MM.1S (cell line): ENCODE data around the gene PKD1L1.

Experiments
- DNase-seq: peaks from one replicate; pipeline ENCODE4 v3.0.0-alpha.2; 2015
- H2AFZ ChIP-seq: fragments of 300-600 bp; sonication (generic); 2 replicates; pipeline ENCODE4 v1.6.0; 2016; ENCODE audit warnings: antibody characterized with exemption, low read length
- H3F3A ChIP-seq: fragments of 300-600 bp; sonication (generic); 2 replicates; pipeline ENCODE4 v1.6.1; 2016; ENCODE audit warnings: mild to moderate bottlenecking, antibody characterized with exemption, low read length, moderate library complexity, mixed read lengths; ENCODE audit not compliant: insufficient read depth
- H3K27ac ChIP-seq: fragments of 300-600 bp; sonication (generic); 2 replicates; pipeline ENCODE4 v1.5.1; 2016; ENCODE audit warnings: mild to moderate bottlenecking, low read length
- H3K27me3 ChIP-seq: fragments of 300-600 bp; sonication (generic); replicated peaks from 2 replicates; pipeline ENCODE4 v1.6.0; 2016; ENCODE audit warnings: low read length; ENCODE audit not compliant: insufficient read depth
- H3K36me3 ChIP-seq: fragments of 300-600 bp; sonication (generic); replicated peaks from 2 replicates; pipeline ENCODE4 v1.6.1; 2016; ENCODE audit warnings: mild to moderate bottlenecking, low read length, mixed read lengths; ENCODE audit not compliant: insufficient read depth
- H3K4me1 ChIP-seq: fragments of 300-600 bp; sonication (generic); 2 replicates; pipeline ENCODE4 v1.6.1; 2016; ENCODE audit warnings: low read length, mixed read lengths
- H3K4me2 ChIP-seq: fragments of 300-600 bp; sonication (generic); 2 replicates; pipeline ENCODE4 v1.6.0; 2016; ENCODE audit warnings: low read depth, low read length
- H3K4me3 ChIP-seq: fragments of 300-600 bp; sonication (generic); 2 replicates; pipeline ENCODE4 v1.5.1; 2016; ENCODE audit warnings: low read length, mixed read lengths
- H3K79me2 ChIP-seq: fragments of 300-600 bp; sonication (generic); 2 replicates; pipeline ENCODE4 v1.6.1; 2016; ENCODE audit warnings: mixed run types, low read length, mixed read lengths
- H3K9ac ChIP-seq: fragments of 300-600 bp; sonication (generic); 2 replicates; pipeline ENCODE4 v1.6.1; 2016; ENCODE audit warnings: low read length, mixed read lengths
- H3K9me2 ChIP-seq: fragments of 300-600 bp; sonication (generic); replicated peaks from 2 replicates; pipeline ENCODE4 v1.6.1; 2016; ENCODE audit warnings: mild to moderate bottlenecking, low read length, mixed read lengths; ENCODE audit not compliant: insufficient read depth
- H3K9me3 ChIP-seq: fragments of 300-600 bp; sonication (generic); replicated peaks from 2 replicates; pipeline ENCODE4 v1.6.1; 2016; ENCODE audit warnings: mild to moderate bottlenecking, low read length, mixed read lengths; ENCODE audit not compliant: insufficient read depth
- H4K20me1 ChIP-seq: fragments of 300-600 bp; sonication (generic); 2 replicates; pipeline ENCODE4 v1.6.1; 2016; ENCODE audit warnings: mild to moderate bottlenecking, low read length, moderate library complexity, mixed read lengths; ENCODE audit not compliant: insufficient read depth
- EZH2 ChIP-seq: fragments of 300-600 bp; sonication (generic); optimal IDR thresholded peaks from 2 replicates; pipeline ENCODE3; 2017; ENCODE audit warnings: low read depth, mild to moderate bottlenecking, antibody characterized with exemption, low read length, mixed read lengths
- EZH2phosphoT487 ChIP-seq: fragments of 300-600 bp; sonication (generic); IDR thresholded peaks from 2 replicates; pipeline ENCODE4 v1.6.1; 2018; ENCODE audit warnings: antibody characterized with exemption, low read length
- TF ChIP-seq, protein P1 (sequence below): fragments of 300-600 bp; sonication (generic); IDR thresholded peaks from 2 replicates; pipeline ENCODE4 v1.5.1; 2016; ENCODE audit warnings: antibody characterized with exemption, low read length, mixed read lengths

The PKD1L1 gene

DNA sequence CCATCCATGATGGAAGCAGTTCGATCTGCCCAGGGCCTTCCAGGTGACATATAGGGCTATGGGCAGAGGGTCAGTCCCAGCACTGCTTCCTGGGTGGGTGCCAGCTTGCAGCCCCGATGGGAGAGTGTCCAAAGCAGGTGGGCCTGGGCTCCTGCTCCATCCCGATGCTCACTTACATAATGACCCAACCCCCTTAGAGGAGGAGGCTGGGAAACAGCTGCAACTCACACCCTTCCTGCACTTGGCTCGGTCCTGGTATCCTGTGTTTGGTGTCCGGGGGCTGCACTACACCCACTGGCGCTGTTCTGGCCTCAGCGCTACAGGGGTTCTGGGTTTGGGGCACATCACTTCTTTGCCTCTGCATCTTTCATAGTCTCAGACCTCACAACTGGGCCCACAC is 58.5 kb downstream of the PKD1L1 start:
- no peak for DNase-seq
- H3K9me2 ChIP-seq: no peaks in the 10 kb centered on the region
- no peak overlapping the region for H3K4me2 ChIP-seq
- no peaks in the 10 kb centered on the region for H4K20me1 ChIP-seq
- no peaks in the 10 kb centered on the region for H3F3A ChIP-seq
- H3K9ac ChIP-seq: no peak overlapping the region
- TF ChIP-seq EZH2: no peak
- TF ChIP-seq, protein P1, sequence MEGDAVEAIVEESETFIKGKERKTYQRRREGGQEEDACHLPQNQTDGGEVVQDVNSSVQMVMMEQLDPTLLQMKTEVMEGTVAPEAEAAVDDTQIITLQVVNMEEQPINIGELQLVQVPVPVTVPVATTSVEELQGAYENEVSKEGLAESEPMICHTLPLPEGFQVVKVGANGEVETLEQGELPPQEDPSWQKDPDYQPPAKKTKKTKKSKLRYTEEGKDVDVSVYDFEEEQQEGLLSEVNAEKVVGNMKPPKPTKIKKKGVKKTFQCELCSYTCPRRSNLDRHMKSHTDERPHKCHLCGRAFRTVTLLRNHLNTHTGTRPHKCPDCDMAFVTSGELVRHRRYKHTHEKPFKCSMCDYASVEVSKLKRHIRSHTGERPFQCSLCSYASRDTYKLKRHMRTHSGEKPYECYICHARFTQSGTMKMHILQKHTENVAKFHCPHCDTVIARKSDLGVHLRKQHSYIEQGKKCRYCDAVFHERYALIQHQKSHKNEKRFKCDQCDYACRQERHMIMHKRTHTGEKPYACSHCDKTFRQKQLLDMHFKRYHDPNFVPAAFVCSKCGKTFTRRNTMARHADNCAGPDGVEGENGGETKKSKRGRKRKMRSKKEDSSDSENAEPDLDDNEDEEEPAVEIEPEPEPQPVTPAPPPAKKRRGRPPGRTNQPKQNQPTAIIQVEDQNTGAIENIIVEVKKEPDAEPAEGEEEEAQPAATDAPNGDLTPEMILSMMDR: no peak
- H2AFZ ChIP-seq: no peak overlapping the region
- H3K9me3 ChIP-seq: no peaks in the 10 kb centered on the region
- no peaks in the 10 kb centered on the region for H3K36me3 ChIP-seq
- H3K27me3 ChIP-seq: no peaks in the 10 kb centered on the region
- no peak overlapping the region for H3K27ac ChIP-seq
- no peaks in the 10 kb centered on the region for H3K79me2 ChIP-seq
- 0 out of 2 replicates have a peak, but pooled peaks cover 2% of the 10 kb centered on the region for H3K4me1 ChIP-seq
- no peak overlapping the region for H3K4me3 ChIP-seq

- Histone ChIP-seq H3K4me1 (0 out of 2 replicates have a peak, but pooled peaks cover 5% of the 10 kb centered on the region), H3K4me3 (no peak overlapping the region)
These were observed 59.6 kb downstream of the PKD1L1 start for GRCh38 chr7:47888371-47889265.

DNA sequence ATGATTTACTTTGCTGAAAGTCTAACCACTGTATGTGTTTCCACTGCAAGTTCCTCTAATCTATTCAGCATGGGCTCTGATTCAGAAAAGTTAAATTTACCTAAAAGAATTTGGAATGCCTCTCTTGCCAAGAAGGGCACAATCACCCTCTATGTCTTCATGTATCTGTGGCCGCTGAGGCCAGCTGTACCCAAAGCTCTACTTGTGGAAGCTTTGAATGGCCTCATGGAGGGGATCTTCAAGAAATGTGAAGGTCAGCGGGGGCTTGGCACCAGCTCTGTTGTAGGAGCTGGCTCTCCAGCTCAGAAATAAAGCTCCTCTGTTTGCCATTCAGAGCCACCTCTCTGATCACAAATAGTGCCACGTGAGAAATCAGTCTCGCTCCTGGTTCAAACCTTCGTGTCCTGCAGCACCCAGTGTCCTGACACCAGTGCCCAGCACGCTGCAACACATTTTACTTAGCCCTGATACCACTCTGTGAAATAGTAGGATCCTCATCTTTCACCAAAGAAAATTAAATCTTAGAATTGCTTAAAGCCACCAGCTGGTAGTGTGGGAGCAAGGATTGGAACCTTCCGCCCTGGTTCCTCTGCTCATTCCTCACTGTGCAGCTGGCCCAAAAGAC is 61.1 kb downstream of the PKD1L1 start:
- TF ChIP-seq EZH2 (no peak), EZH2phosphoT487 (no peak)
- TF ChIP-seq, protein P1: no peak
- no peak overlapping the region for H3K4me2 ChIP-seq
- H3K36me3 ChIP-seq: no peaks in the 10 kb centered on the region
- H3K4me3 ChIP-seq: no peak overlapping the region
- H3K79me2 ChIP-seq: no peaks in the 10 kb centered on the region
- no peaks in the 10 kb centered on the region for H3K9me2 ChIP-seq
- H3K9me3 ChIP-seq: no peaks in the 10 kb centered on the region
- H3K27ac ChIP-seq: no peak overlapping the region
- no peak overlapping the region for H3K9ac ChIP-seq
- no peak for DNase-seq
- no peaks in the 10 kb centered on the region for H3K27me3 ChIP-seq
- H3F3A ChIP-seq: no peaks in the 10 kb centered on the region
- H3K4me1 ChIP-seq: 0 out of 2 replicates have a peak, but pooled peaks cover 5% of the 10 kb centered on the region
- H4K20me1 ChIP-seq: no peaks in the 10 kb centered on the region
- no peak overlapping the region for H2AFZ ChIP-seq

More at GRCh38 chr7:47888371-47889265, 59.6 kb downstream of the PKD1L1 start:
- TF ChIP-seq EZH2phosphoT487: no peak
- TF ChIP-seq, protein P1: no peak
- TF ChIP-seq EZH2: no peak
- Histone ChIP-seq H3F3A (no peaks in the 10 kb centered on the region), H3K9me2 (no peaks in the 10 kb centered on the region), H2AFZ (no peak overlapping the region), H3K9ac (no peak overlapping the region), H3K27ac (no peak overlapping the region), H3K79me2 (no peaks in the 10 kb centered on the region), H3K27me3 (no peaks in the 10 kb centered on the region), H4K20me1 (no peaks in the 10 kb centered on the region), H3K36me3 (no peaks in the 10 kb centered on the region), H3K9me3 (no peaks in the 10 kb centered on the region), H3K4me2 (no peak overlapping the region)
- DNase-seq: no peak
